Measurements from ENCODE around the gene TXNRD2.

The TXNRD2 gene

GRCh38 chr22:19971276-19972124 lies 29.9 kb upstream of the TXNRD2 start:
- peaks cover 30% of the 10 kb centered on the region for H3K36me3 ChIP-seq (ENCODE audit: insufficient read depth, low read length)
- 92% methylated on average over 28 of the region's 28 CpGs for WGBS
- H3K9me3 ChIP-seq (ENCODE audit: insufficient read depth, low read depth, low read length) = no peaks in the 10 kb centered on the region
- H3K4me1 ChIP-seq (ENCODE audit: insufficient read depth, low read length) = peaks cover 13% of the 10 kb centered on the region
- no peak overlapping the region for H3K27ac ChIP-seq (ENCODE audit: low read depth, low read length)
- no peaks in the 10 kb centered on the region for H3K27me3 ChIP-seq (ENCODE audit: insufficient read depth, low read length)
- no peak overlapping the region for H3K4me3 ChIP-seq (ENCODE audit: low read length)
- H3K9ac ChIP-seq (ENCODE audit: low read depth, low read length) = no peak overlapping the region

GRCh38 chr22:19970479-19971275 lies 29.1 kb upstream of the TXNRD2 start:
- H3K27me3 ChIP-seq (ENCODE audit: insufficient read depth, low read length) = no peaks in the 10 kb centered on the region
- H3K27ac ChIP-seq (ENCODE audit: low read depth, low read length) = peak overlapping the region; percentile 14; the same call in 1 of the 2 replicates
- H3K9ac ChIP-seq (ENCODE audit: low read depth, low read length) = no peak overlapping the region
- H3K4me3 ChIP-seq (ENCODE audit: low read length) = no peak overlapping the region
- 73% methylated on average over 25 of the region's 25 CpGs for WGBS
- no peaks in the 10 kb centered on the region for H3K9me3 ChIP-seq (ENCODE audit: insufficient read depth, low read depth, low read length)
- H3K4me1 ChIP-seq (ENCODE audit: insufficient read depth, low read length) = peaks cover 10% of the 10 kb centered on the region
- H3K36me3 ChIP-seq (ENCODE audit: insufficient read depth, low read length) = peaks cover 30% of the 10 kb centered on the region

- H3K9ac ChIP-seq (ENCODE audit: low read depth, low read length) = no peak overlapping the region
- 85% methylated on average over 9 of the region's 9 CpGs for WGBS
- peaks cover 4% of the 10 kb centered on the region for H3K4me1 ChIP-seq (ENCODE audit: insufficient read depth, low read length)
- H3K27me3 ChIP-seq (ENCODE audit: insufficient read depth, low read length) = no peaks in the 10 kb centered on the region
- H3K27ac ChIP-seq (ENCODE audit: low read depth, low read length) = no peak overlapping the region
- H3K36me3 ChIP-seq (ENCODE audit: insufficient read depth, low read length) = peaks cover 30% of the 10 kb centered on the region
- no peak overlapping the region for H3K4me3 ChIP-seq (ENCODE audit: low read length)
- no peaks in the 10 kb centered on the region for H3K9me3 ChIP-seq (ENCODE audit: insufficient read depth, low read depth, low read length)
Measured at GRCh38 chr22:19970031-19970478, 28.4 kb upstream of the TXNRD2 start.

GRCh38 chr22:19969141-19969928 lies 27.7 kb upstream of the TXNRD2 start:
- Histone ChIP-seq H3K4me3 (ENCODE audit: low read length) (no peak overlapping the region), H3K4me1 (ENCODE audit: insufficient read depth, low read length) (no peaks in the 10 kb centered on the region), H3K36me3 (ENCODE audit: insufficient read depth, low read length) (peaks cover 30% of the 10 kb centered on the region), H3K27ac (ENCODE audit: low read depth, low read length) (no peak overlapping the region), H3K9me3 (ENCODE audit: insufficient read depth, low read depth, low read length) (no peaks in the 10 kb centered on the region), H3K27me3 (ENCODE audit: insufficient read depth, low read length) (no peaks in the 10 kb centered on the region), H3K9ac (ENCODE audit: low read depth, low read length) (no peak overlapping the region)
- WGBS = 91% methylated on average over 11 of the region's 11 CpGs

GRCh38 chr22:19968450-19968891 lies 26.9 kb upstream of the TXNRD2 start:
- H3K4me1 ChIP-seq (ENCODE audit: insufficient read depth, low read length) = no peaks in the 10 kb centered on the region
- WGBS = 93% methylated on average over 18 of the region's 18 CpGs
- no peak overlapping the region for H3K27ac ChIP-seq (ENCODE audit: low read depth, low read length)
- H3K9me3 ChIP-seq (ENCODE audit: insufficient read depth, low read depth, low read length) = no peaks in the 10 kb centered on the region
- H3K36me3 ChIP-seq (ENCODE audit: insufficient read depth, low read length) = peaks cover 32% of the 10 kb centered on the region
- H3K9ac ChIP-seq (ENCODE audit: low read depth, low read length) = no peak overlapping the region
- no peaks in the 10 kb centered on the region for H3K27me3 ChIP-seq (ENCODE audit: insufficient read depth, low read length)
- no peak overlapping the region for H3K4me3 ChIP-seq (ENCODE audit: low read length)

GRCh38 chr22:19967850-19968449 lies 26.3 kb upstream of the TXNRD2 start:
- no peak overlapping the region for H3K4me3 ChIP-seq (ENCODE audit: low read length)
- no peak overlapping the region for H3K27ac ChIP-seq (ENCODE audit: low read depth, low read length)
- H3K9me3 ChIP-seq (ENCODE audit: insufficient read depth, low read depth, low read length) = no peaks in the 10 kb centered on the region
- 96% methylated on average over 7 of the region's 7 CpGs for WGBS
- H3K4me1 ChIP-seq (ENCODE audit: insufficient read depth, low read length) = no peaks in the 10 kb centered on the region
- H3K36me3 ChIP-seq (ENCODE audit: insufficient read depth, low read length) = peaks cover 28% of the 10 kb centered on the region
- no peaks in the 10 kb centered on the region for H3K27me3 ChIP-seq (ENCODE audit: insufficient read depth, low read length)
- no peak overlapping the region for H3K9ac ChIP-seq (ENCODE audit: low read depth, low read length)

GRCh38 chr22:19966908-19967750 lies 25.5 kb upstream of the TXNRD2 start:
- H3K4me3 ChIP-seq (ENCODE audit: low read length) = no peak overlapping the region
- no peaks in the 10 kb centered on the region for H3K27me3 ChIP-seq (ENCODE audit: insufficient read depth, low read length)
- peaks cover 24% of the 10 kb centered on the region for H3K36me3 ChIP-seq (ENCODE audit: insufficient read depth, low read length)
- WGBS = 87% methylated on average over 20 of the region's 20 CpGs
- H3K4me1 ChIP-seq (ENCODE audit: insufficient read depth, low read length) = peaks cover 5% of the 10 kb centered on the region; the same call in 1 of the 2 replicates
- no peak overlapping the region for H3K27ac ChIP-seq (ENCODE audit: low read depth, low read length)
- no peak overlapping the region for H3K9ac ChIP-seq (ENCODE audit: low read depth, low read length)
- H3K9me3 ChIP-seq (ENCODE audit: insufficient read depth, low read depth, low read length) = no peaks in the 10 kb centered on the region

- no peak overlapping the region for H3K4me3 ChIP-seq (ENCODE audit: low read length)
- peaks cover 5% of the 10 kb centered on the region; the same call in 1 of the 2 replicates for H3K4me1 ChIP-seq (ENCODE audit: insufficient read depth, low read length)
- no peak overlapping the region for H3K9ac ChIP-seq (ENCODE audit: low read depth, low read length)
- no peak overlapping the region for H3K27ac ChIP-seq (ENCODE audit: low read depth, low read length)
- 87% methylated on average over 10 of the region's 10 CpGs for WGBS
- no peaks in the 10 kb centered on the region for H3K9me3 ChIP-seq (ENCODE audit: insufficient read depth, low read depth, low read length)
- H3K36me3 ChIP-seq (ENCODE audit: insufficient read depth, low read length) = peaks cover 14% of the 10 kb centered on the region
- no peaks in the 10 kb centered on the region for H3K27me3 ChIP-seq (ENCODE audit: insufficient read depth, low read length)
Measured at GRCh38 chr22:19965771-19966709, 24.4 kb upstream of the TXNRD2 start.

GRCh38 chr22:19964701-19965386 lies 23.2 kb upstream of the TXNRD2 start:
- Histone ChIP-seq H3K27me3 (ENCODE audit: insufficient read depth, low read length) (no peaks in the 10 kb centered on the region), H3K4me3 (ENCODE audit: low read length) (no peak overlapping the region), H3K4me1 (ENCODE audit: insufficient read depth, low read length) (peaks cover 8% of the 10 kb centered on the region), H3K27ac (ENCODE audit: low read depth, low read length) (no peak overlapping the region), H3K9me3 (ENCODE audit: insufficient read depth, low read depth, low read length) (no peaks in the 10 kb centered on the region), H3K36me3 (ENCODE audit: insufficient read depth, low read length) (peaks cover 10% of the 10 kb centered on the region; the same call in 1 of the 2 replicates), H3K9ac (ENCODE audit: low read depth, low read length) (no peak overlapping the region)
- WGBS = 90% methylated on average over 14 of the region's 15 CpGs

All from HUES64 (cell line).